ENCODE data around the gene MED19. TPM values are rescaled to one million over a fixed set of nuclear protein-coding genes. Genes with fewer than 3 reads are reported as not detected.
"Not testable (repeated sequence)": the region's sequence is repeated elsewhere in the genome, so short reads cannot be mapped to it uniquely, and the experiment has no call there.

Gene MED19
- polyA plus RNA-seq (ENCODE audit: insufficient read depth in 1 of 5, insufficient read length in 5 of 5, low replicate concordance in 1 of 5) = 10 to 100 TPM; 14.3 to 22.5 (median 17.5) TPM
- long read RNA-seq, donor 1, transcript MED19-202 (5 exons, 1,203 nt) = major isoform, 5 of 39 reads
- long read RNA-seq, donor 1, partial matches to known transcripts = 30 of 39 reads
- long read RNA-seq, donor 1, other reads (novel, unspliced or antisense) = 0 of 39 reads
- long read RNA-seq, donor 2, transcript MED19-202 (5 exons, 1,203 nt) = major isoform, 9 of 13 reads
- long read RNA-seq, donor 2, partial matches to known transcripts = 0 of 13 reads
- long read RNA-seq, donor 2, other reads (novel, unspliced or antisense) = 0 of 13 reads
- long read RNA-seq, donor 3, transcript MED19-202 (5 exons, 1,203 nt) = major isoform, 6 of 31 reads
- long read RNA-seq, donor 3, partial matches to known transcripts = 21 of 31 reads
- long read RNA-seq, donor 3, other reads (novel, unspliced or antisense) = 0 of 31 reads
- long read RNA-seq, donor 4, transcript MED19-202 (5 exons, 1,203 nt) = major isoform, 5 of 7 reads
- long read RNA-seq, donor 4, partial matches to known transcripts = 0 of 7 reads
- long read RNA-seq, donor 4, other reads (novel, unspliced or antisense) = 0 of 7 reads
- long read RNA-seq, donor 5, transcript MED19-202 (5 exons, 1,203 nt) = major isoform, 9 of 25 reads
- long read RNA-seq, donor 5, partial matches to known transcripts = 13 of 25 reads
- long read RNA-seq, donor 5, other reads (novel, unspliced or antisense) = 0 of 25 reads
- long read RNA-seq, donor 6, transcript MED19-202 (5 exons, 1,203 nt) = major isoform, 14 of 16 reads
- long read RNA-seq, donor 6, partial matches to known transcripts = 0 of 16 reads
- long read RNA-seq, donor 6, other reads (novel, unspliced or antisense) = 0 of 16 reads
- long read RNA-seq, donor 7, transcript MED19-202 (5 exons, 1,203 nt) = major isoform, 11 of 11 reads
- long read RNA-seq, donor 7, partial matches to known transcripts = 0 of 11 reads
- long read RNA-seq, donor 7, other reads (novel, unspliced or antisense) = 0 of 11 reads
- long read RNA-seq, donor 8, transcript MED19-202 (5 exons, 1,203 nt) = major isoform, 5 of 5 reads
- long read RNA-seq, donor 8, partial matches to known transcripts = 0 of 5 reads
- long read RNA-seq, donor 8, other reads (novel, unspliced or antisense) = 0 of 5 reads

DNA sequence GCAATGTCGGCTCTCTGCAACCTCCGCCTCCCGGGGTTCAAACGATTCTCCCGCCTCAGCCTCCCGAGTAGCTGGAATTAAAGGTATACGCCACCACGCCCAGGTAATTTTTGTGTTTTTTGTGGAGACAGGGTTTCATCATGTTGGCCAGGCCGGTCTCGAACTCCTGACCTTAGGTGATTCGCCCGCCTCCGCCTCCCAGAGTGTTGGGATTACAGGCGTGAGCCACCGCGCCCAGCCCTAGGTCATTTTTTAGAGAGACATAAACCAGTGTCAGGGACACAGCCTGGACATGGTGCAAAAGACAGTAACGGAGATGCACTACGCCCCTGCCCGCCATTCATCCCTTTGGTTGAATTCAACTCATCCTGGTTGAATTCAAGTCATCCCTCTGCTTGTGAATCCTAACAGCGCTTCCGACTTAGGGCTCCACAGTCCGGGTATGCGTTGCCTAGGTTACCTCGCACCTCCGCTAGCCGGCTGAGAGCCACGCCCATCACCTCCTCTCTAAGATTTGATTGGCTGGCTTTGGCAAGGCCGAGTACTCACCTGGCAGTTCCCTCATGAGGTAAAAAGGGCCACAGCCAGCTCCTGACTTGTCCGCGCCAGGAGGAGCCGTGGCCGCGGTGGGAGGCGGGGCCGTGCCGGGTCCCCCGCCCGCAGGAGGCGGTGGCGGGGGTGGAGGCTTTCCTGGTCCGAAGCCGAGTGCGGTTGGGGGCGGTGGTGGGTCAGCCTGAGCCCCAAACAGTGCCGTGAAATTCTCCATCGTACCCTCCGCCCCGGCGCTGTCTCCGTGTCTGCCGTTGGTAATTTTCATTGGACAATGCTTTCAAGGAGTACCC lies at the start of gene MED19:
Gene MED19, minus strand, starts transcription at position 802 of the 842 bp plus-strand sequence. Its CDS starts 36 bp downstream, at position 766.
- peak in 1 of 2 donors; percentile 68 for DNase-seq

GRCh38 chr11:57758174-57758573 lies 46.2 kb upstream of the MED19 start:
- DNase-seq = no peak

- no peak for DNase-seq
These were observed 40.9 kb upstream of the MED19 start for GRCh38 chr11:57752954-57753353.

GRCh38 chr11:57751676-57752253 lies 39.8 kb upstream of the MED19 start, which contains the start of gene BTBD18:
Gene BTBD18 (minus strand): TSS chr11:57751819. CDS start chr11:57751188, 631 bp downstream.
- no peak for DNase-seq

- DNase-seq = no peak
These were observed 39.2 kb upstream of the MED19 start for GRCh38 chr11:57751176-57751575.

GRCh38 chr11:57746920-57747319 lies 34.9 kb upstream of the MED19 start:
- no peak for DNase-seq

DNA sequence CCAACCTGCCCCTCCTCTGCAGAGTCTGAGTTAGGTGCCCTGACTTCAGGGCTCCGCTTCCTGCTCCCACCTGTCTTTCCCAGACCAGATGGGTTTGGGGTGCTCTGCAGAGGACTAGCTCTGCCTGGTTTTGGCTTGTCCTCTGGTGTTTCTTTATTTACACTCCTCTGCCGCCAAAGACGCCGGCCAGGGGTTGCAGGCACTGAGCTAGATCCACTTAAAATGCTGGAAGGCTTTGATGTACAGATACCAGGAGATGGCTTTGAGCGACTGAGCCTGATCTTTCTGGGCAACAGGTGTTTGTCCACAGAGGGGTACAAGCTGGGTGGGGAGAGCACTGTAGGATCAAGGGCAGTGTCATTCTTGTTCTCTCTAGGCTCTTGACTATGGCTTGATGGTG lies 33.2 kb upstream of the MED19 start:
- no peak for DNase-seq

DNA sequence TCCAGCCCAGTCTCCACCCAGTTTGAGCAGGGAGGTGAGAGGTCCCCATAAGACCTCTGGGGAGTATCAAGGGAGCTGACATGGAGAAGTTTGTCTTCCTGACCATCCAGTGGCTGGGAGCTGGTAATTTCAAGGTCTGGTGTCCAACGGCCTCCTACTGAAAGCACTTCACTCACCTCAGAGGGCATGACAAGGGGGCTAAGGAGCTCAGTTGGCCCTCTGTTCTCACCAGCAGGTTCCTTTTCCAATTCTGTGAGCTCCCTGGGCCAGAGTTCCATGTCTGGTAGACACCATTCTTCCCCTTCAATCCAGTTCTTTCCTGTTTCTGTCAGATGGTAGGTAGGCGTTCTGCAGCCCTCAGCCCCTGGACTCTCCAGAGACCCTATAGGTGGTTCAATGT lies 32.3 kb upstream of the MED19 start:
- DNase-seq = no peak

GRCh38 chr11:57742087-57742452 lies 30.1 kb upstream of the MED19 start:
- DNase-seq = no peak

- DNase-seq = peak; percentile 95
These were observed 29.4 kb upstream of the MED19 start, which contains the start of gene SELENOH for GRCh38 chr11:57741132-57742086. Gene SELENOH (plus strand): TSS chr11:57741491. CDS start chr11:57741596, 105 bp downstream.

DNA sequence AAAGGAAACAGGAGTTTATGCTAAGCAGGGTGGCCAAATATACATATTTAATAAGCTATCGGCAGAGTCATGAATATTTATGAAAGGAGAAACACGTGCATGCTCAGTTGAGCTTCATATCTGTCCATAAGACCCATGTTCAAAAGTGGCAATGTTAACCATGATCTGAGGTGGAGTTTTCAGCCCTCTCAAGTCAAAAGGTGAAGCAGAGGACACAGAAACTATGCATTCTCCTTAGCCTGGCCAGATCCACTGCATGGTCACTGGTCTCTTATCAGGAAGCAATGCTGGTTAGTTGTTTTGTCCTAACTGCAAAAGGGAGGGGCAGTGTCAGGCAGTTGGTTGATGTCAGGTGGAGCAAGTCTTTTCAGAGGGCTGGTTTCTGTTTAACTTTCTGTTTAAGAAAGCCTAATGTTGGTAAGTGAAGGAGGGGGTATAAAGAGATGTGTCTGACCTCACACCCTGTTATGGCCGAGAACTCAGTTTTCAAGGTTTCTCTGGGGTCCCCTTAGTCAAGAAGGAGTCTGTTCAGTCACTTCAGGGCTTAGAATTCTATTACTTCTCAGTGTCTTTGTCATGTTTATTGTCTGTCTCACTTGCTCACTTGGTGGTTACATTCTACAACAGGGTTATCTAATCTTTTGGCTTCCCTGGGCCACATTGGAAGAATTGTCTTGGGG lies 23.7 kb upstream of the MED19 start:
- DNase-seq = no peak

- DNase-seq = no peak
These were observed 20.6 kb upstream of the MED19 start for GRCh38 chr11:57732661-57733060.

- no peak for DNase-seq
These were observed 17.5 kb upstream of the MED19 start for GRCh38 chr11:57729479-57729878.

GRCh38 chr11:57728829-57729228 lies 16.8 kb upstream of the MED19 start:
- no peak for DNase-seq

DNA sequence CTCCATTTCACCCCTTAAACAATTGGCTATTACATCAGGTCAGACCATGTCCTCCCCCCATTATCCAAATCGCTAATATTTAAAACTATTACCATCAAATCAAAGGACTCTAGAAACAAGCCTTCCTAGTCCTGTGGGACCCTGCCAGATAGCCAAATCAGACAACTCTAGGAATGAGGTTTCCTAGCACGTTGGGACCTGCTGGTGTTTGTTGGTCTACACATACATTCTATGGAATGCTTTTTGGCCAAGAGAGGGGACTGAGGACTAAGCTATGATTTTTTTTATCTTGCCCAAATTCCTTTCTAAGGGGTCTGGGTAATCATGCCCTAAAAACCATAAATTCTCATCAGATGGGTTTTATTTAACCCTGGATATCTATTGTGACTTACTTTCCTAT lies 15.2 kb upstream of the MED19 start:
- no peak for DNase-seq

DNA sequence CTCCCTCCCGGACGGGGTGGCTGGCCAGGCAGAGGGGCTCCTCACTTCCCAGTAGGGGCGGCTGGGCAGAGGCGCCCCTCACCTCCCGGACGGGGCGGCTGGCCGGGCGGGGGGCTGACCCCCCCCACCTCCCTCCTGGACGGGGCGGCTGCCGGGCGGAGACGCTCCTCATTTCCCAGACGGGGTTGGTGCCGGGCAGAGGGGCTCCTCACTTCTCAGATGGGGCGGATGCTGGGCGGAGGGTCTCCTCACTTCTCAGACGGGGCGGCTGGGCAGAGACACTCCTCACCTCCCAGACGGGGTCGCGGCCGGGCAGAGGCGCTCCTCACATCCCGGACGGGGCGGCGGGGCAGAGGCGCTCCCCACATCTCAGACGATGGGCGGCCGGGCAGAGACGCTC lies 4.7 kb upstream of the MED19 start:
- not testable (repeated sequence) for DNase-seq

- DNase-seq = no peak
These were observed 1.8 kb upstream of the MED19 start for GRCh38 chr11:57713835-57714234.

DNA sequence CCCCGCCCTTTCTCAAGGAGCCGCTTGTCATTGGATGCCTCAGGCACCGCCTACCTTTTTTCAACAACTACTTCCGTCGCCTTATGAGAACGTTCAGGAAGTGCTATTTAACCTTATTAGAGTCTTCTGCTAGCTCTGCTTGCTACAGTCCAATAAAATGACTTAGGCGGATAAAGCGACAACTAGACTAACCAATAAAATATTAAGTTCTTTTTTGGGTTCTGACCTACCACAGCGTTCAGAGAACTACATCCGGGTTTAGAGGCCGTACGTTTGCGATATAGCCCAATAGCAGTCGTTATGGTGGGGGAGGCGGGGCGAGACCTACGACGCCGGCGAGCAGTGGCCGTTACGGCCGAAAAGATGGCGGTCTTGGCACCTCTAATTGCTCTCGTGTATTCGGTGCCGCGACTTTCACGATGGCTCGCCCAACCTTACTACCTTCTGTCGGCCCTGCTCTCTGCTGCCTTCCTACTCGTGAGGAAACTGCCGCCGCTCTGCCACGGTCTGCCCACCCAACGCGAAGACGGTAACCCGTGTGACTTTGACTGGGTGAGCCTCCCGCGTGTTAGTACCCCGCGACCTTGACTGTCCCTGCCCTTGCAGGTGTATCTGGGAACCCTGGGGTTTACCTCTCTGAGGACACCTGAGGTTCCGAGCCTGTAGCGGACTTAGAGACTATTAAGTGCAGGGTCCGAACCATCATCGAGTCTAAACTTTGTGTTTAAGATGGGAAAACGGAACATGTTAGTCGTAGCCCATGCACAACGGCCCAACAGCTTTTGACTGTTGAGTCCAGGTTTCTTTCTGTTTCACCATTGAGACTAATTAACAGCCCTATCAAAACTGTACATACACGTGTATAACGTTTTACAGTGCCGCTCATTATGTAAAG lies 488 bp upstream of the MED19 start, which contains the start of gene TMX2:
Gene TMX2, plus strand, starts transcription at position 338 of the 895 bp plus-strand sequence. Its CDS starts 26 bp downstream, at position 364.
- DNase-seq = peak; percentile 94 to 96

Measured in right lung (tissue), 10 donors.